Measurements from ENCODE around the gene KDM3A. TPM values are rescaled to one million over a fixed set of nuclear protein-coding genes. Genes with fewer than 3 reads are reported as not detected.

The KDM3A gene
- total and polyA plus RNA-seq, 2 of the 8 experiments (the other 6 are each of a cell fraction or from before 2014, with no cell fraction given): 15.8 to 29.2 TPM

GRCh38 chr2:86507600-86507999, 66.4 kb downstream of the KDM3A start (continued):
- TF ChIP-seq CHD7 (IDR thresholded peaks at IDR 0.05; ENCODE audit: insufficient replicate concordance, low read length): no peak
